GM21717 (cell line): ENCODE results near the gene THY1.

Experiments
- ATAC-seq: cut with Tn5 transposase; IDR thresholded peaks from one replicate; pipeline ENCODE4 v1.9.1; 2021; ENCODE audit warnings: mild to moderate bottlenecking, moderate library complexity; ENCODE audit not compliant: unreplicated experiment

The THY1 gene

GRCh38 chr11:119372260-119373058 is 50.5 kb downstream of the THY1 start:
- no peak for ATAC-seq

GRCh38 chr11:119371778-119372182 is 51.2 kb downstream of the THY1 start:
- ATAC-seq: no peak

DNA sequence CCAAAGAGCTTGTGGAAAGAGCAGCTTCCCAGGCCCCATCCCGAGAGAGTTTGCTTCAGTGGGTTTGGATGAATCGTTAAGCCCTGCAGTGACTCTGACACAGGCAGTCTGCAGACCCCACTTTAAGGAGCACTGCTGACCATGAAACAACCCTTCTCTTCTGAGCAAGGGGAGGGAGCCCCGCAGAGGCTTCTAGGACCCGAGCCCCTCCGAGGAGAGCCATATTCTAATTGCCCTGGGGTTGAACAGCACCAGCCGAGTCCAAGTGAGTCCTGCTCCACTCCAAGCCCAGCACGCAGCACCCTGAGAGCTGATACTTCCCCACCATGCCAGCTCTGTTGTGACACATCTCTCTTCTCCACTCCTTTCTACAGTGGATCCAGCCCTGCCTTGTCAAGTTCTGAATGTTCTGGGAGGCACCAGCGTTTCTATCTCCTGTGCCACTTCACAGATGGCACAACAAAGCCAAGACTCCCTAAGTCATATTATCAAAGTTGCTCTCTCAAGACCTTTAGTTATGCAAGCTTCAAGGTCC is 51.8 kb downstream of the THY1 start:
- ATAC-seq: no peak

DNA sequence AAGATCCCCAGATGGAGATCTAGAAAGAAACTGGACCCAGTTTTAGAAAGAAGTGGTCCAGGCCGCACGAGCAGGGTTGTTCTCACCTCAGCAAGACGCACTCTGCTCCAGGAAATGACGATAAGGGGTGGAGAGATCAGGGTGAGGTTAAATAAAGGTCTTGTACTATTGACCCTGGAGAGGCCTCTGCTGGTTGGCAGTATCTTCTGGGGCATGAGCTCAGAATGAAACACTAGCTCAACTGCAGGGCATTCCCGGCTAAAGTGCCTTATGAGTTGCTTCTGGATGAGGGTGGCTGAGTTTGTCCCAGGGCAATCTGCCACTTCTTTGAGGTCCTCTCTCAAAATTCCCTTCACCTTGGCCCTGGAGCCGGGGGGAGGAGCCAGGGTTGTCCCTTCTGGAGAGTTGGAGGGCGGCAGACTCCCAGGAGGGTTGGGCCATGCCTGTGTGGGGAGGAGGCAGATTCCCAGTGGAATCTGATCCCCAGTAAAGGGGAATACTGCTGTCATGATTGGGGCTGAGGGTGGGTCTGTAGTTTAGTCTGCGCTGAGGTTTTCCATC is 52.4 kb downstream of the THY1 start:
- ATAC-seq: no peak

- ATAC-seq: no peak
Observed at GRCh38 chr11:119369132-119369925, 53.6 kb downstream of the THY1 start.

DNA sequence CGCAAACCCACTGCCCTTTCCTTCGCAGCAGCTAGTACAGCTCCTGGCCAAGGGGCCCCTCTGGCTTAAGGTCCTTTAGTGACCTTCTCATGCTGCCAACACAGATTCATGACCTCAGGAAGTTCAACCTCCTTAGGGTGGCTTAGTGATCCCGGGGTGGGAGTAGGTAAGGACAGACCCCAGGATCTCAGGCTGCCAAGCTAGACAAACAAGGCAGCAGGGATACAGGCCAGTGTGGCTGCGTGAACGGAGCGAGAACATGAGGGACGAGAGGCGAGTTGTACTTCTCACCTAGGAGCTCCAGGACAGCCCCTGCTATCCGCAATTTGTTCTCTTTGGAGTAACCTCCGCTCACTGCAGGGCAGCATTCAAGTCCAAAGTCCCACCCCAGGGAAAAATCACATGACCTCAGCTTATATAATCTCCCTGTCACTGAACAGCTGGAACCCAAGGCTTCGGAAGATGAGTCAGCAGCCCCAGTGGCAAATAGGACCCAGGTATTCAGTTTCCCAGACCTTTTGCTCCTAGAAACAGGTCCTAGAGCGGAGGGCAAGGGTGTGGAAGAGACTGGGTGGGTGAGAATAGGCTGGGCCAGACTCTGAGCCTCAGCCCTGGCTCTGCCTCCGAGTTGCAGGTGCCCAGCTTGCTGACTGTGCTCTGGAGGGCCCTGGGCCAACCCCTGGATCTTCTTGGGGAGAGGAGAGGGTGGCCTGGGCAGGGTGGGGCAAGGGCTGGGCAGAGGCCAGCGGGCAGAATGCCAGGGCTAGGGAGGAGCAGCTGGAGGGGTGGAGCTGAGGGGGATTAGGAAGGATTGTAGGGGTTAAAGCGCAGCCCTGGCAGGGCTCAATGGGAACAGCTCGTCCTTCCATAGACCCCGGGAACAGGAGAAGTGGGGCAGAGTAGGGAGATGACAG is 54.6 kb downstream of the THY1 start:
- ATAC-seq: no peak

GRCh38 chr11:119367661-119368120 is 55.3 kb downstream of the THY1 start:
- ATAC-seq: no peak
